PC-3 (cell line): ENCODE results near the gene MDP1. TPM values are rescaled to one million over a fixed set of nuclear protein-coding genes. Genes with fewer than 3 reads are reported as not detected.
A peak's percentile ranks its signal among the peaks of the same experiment; 100 is the strongest.

ENCODE experiments used
- ATAC-seq: fragments of 200-7000 bp; cut with Tn5 transposase; 2 replicates; pipeline ENCODE4 v1.9.1; 2020; ENCODE audit warnings: mild to moderate bottlenecking, moderate library complexity
- BruUV-seq: library from RNA; stranded (reverse); fragments of 400-500 nt; replicated peaks from 2 replicates; lab custom pipeline; 2021; lab: Mats Ljungman, UMichigan
- CTCF ChIA-PET: fragments of 300-600 bp; sonication (Branson Sonifier 250); formaldehyde crosslinking; loops from one replicate; lab custom pipeline; 2022; ENCODE audit warnings: antibody characterized with exemption; lab: Charles Lee
- POLR2A ChIA-PET: fragments of 300-600 bp; sonication (Branson Sonifier 250); formaldehyde crosslinking; loops from one replicate; lab custom pipeline; 2022; ENCODE audit warnings: antibody characterized with exemption; ENCODE audit not compliant: unreplicated experiment; lab: Charles Lee
- DNase-seq: peaks from one replicate; pipeline ENCODE4 v3.0.0-alpha.2; 2015
- H2AFZ ChIP-seq: fragments of 300-600 bp; sonication (generic); 2 replicates; pipeline ENCODE4 v1.6.0; 2016; ENCODE audit warnings: antibody characterized with exemption, low read length
- H3F3A ChIP-seq: fragments of 300-600 bp; sonication (generic); one replicate; pipeline ENCODE4 v1.6.0; 2017; ENCODE audit warnings: antibody characterized with exemption, low read length, control low read depth, mild to moderate bottlenecking; ENCODE audit not compliant: unreplicated experiment
- H3K27ac ChIP-seq: fragments of 300-600 bp; sonication (generic); 2 replicates; pipeline ENCODE4 v1.5.1; 2016; ENCODE audit warnings: mild to moderate bottlenecking, low read length
- H3K27me3 ChIP-seq: fragments of 300-600 bp; sonication (generic); 2 replicates; pipeline ENCODE4 v1.6.1; 2016; ENCODE audit warnings: low read length, mixed read lengths
- H3K36me3 ChIP-seq: fragments of 300-600 bp; sonication (generic); 2 replicates; pipeline ENCODE4 v1.6.1; 2016; ENCODE audit warnings: low read depth, mixed run types, low read length, mixed read lengths
- H3K4me1 ChIP-seq: fragments of 300-600 bp; sonication (generic); 2 replicates; pipeline ENCODE4 v1.5.1; 2016; ENCODE audit warnings: low read length; ENCODE audit not compliant: insufficient read depth
- H3K4me2 ChIP-seq: fragments of 300-600 bp; sonication (generic); 2 replicates; pipeline ENCODE4 v1.6.0; 2016; ENCODE audit warnings: low read length
- H3K4me3 ChIP-seq: fragments of 300-600 bp; sonication (generic); 2 replicates; pipeline ENCODE4 v1.5.1; 2016; ENCODE audit warnings: mild to moderate bottlenecking, low read length, mixed read lengths
- H3K79me2 ChIP-seq: fragments of 300-600 bp; sonication (generic); 2 replicates; pipeline ENCODE4 v1.6.1; 2017; ENCODE audit warnings: low read length, mixed read lengths
- H3K9ac ChIP-seq: fragments of 300-600 bp; sonication (generic); 2 replicates; pipeline ENCODE4 v1.6.0; 2016; ENCODE audit warnings: mild to moderate bottlenecking, low read length
- H3K9me2 ChIP-seq: fragments of 300-600 bp; sonication (generic); replicated peaks from 2 replicates; pipeline ENCODE4 v1.6.1; 2016; ENCODE audit warnings: mixed run types, low read length, mixed read lengths
- H3K9me3 ChIP-seq: fragments of 300-600 bp; sonication (generic); 2 replicates; pipeline ENCODE4 v1.6.1; 2016; ENCODE audit warnings: low read length, mixed read lengths
- H4K20me1 ChIP-seq: fragments of 300-600 bp; sonication (generic); 2 replicates; pipeline ENCODE4 v1.6.1; 2016; ENCODE audit warnings: low read length, mixed read lengths
- EZH2 ChIP-seq: fragments of 300-600 bp; sonication (generic); IDR thresholded peaks from one replicate; pipeline ENCODE4 v1.6.1; 2017; ENCODE audit warnings: antibody characterized with exemption, mild to moderate bottlenecking, low read length; ENCODE audit not compliant: unreplicated experiment
- EZH2phosphoT487 ChIP-seq: fragments of 300-600 bp; sonication (generic); IDR thresholded peaks from 2 replicates; pipeline ENCODE4 v1.6.1; 2018; ENCODE audit warnings: mild to moderate bottlenecking, antibody characterized with exemption, low read length, borderline replicate concordance
- intact Hi-C: fragments of 100-400 bp; cut with micrococcal nuclease; formaldehyde crosslinking; loops from 2 replicates; pipeline ENCODE4 v1.9.0; 2023
- total RNA-seq: library from RNA; depleted of rRNA; stranded (reverse); fragments of >200 nt; gene quantifications from 2 replicates; pipeline ENCODE4 v1.2.3, GENCODE V29; 2014
- TF ChIP-seq, protein P1 (sequence below): fragments of 300-600 bp; sonication (generic); conservative IDR thresholded peaks from 2 replicates; pipeline ENCODE4 v1.5.1; 2017; ENCODE audit warnings: antibody characterized with exemption, low read depth, mild to moderate bottlenecking, low read length

The MDP1 gene
- total RNA-seq, 1 experiment from 2014 or later, result 23.5 TPM

- no TSS peak for BruUV-seq
- ChIA-PET POLR2A (no interaction called here), CTCF (no interaction called here)
Observed at GRCh38 chr14:24182110-24182882, 33.6 kb downstream of the MDP1 start.

DNA sequence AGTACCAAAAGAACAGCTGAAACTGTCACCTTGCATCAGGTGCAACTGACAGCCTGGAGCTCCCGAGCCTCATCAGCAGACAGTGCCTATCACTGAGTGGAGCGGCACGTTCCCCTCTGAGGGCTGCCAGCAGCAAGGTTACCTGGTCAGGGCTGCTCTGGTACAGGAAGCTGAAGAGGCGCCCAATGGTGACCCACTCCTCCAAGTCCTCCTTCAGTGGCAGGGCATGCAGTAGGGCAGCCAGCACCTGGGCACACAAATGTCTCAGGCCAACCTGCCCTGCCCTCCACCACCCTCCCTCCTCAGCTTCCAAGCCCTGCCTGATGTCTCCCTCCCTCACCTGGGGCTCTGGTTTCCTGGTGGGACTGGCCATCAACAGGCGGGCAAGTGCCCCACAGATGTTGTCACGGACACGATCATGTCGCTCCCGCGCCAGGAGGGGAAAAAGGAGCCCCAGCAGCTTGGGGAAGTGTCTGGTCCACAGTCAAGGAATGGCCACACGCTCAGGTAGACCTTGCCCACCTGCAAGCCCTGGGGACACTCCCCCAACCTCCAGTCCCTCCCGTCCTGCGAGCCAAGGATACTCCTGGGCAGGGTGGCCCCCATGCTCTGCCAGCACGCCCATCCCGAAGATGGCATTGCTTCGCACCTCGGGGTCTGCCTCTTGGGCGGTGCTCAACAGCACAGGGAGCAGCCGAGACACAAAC lies 34.3 kb downstream of the MDP1 start:
- Histone ChIP-seq H3K36me3 (peaks cover 37% of the 10 kb centered on the region; the same call in 1 of the 2 replicates), H3K27ac (no peak overlapping the region), H3K79me2 (peaks cover 4% of the 10 kb centered on the region), H2AFZ (no peak overlapping the region), H3K4me3 (no peak overlapping the region), H3K9ac (no peak overlapping the region), H3K4me2 (no peak overlapping the region), H3F3A (no peaks in the 10 kb centered on the region), H3K4me1 (no peaks in the 10 kb centered on the region), H3K27me3 (no peaks in the 10 kb centered on the region), H3K9me3 (no peaks in the 10 kb centered on the region), H3K9me2 (no peaks in the 10 kb centered on the region), H4K20me1 (no peaks in the 10 kb centered on the region)
- TF ChIP-seq EZH2phosphoT487, result no peak
- BruUV-seq, result no TSS peak
- POLR2A ChIA-PET, result no interaction called here
- CTCF ChIA-PET, result no interaction called here
- ATAC-seq (no peak), DNase-seq (no peak)
- intact Hi-C loops, result no loop called here

More at GRCh38 chr14:24182110-24182882, 33.6 kb downstream of the MDP1 start:
- ATAC-seq, result no peak
- Histone ChIP-seq H3K4me3 (no peak overlapping the region), H3K9me2 (no peaks in the 10 kb centered on the region), H3K9me3 (no peaks in the 10 kb centered on the region), H3K79me2 (peaks cover 12% of the 10 kb centered on the region), H2AFZ (no peak overlapping the region), H3F3A (no peaks in the 10 kb centered on the region), H3K4me1 (peaks cover under 1% of the 10 kb centered on the region), H3K9ac (no peak overlapping the region), H4K20me1 (no peaks in the 10 kb centered on the region), H3K4me2 (no peak overlapping the region), H3K27ac (no peak overlapping the region), H3K36me3 (peaks cover 43% of the 10 kb centered on the region; the same call in 1 of the 2 replicates), H3K27me3 (no peaks in the 10 kb centered on the region)
- intact Hi-C loops, result no loop called here
- TF ChIP-seq EZH2phosphoT487 (no peak), EZH2 (no peak)
- TF ChIP-seq, protein P1, sequence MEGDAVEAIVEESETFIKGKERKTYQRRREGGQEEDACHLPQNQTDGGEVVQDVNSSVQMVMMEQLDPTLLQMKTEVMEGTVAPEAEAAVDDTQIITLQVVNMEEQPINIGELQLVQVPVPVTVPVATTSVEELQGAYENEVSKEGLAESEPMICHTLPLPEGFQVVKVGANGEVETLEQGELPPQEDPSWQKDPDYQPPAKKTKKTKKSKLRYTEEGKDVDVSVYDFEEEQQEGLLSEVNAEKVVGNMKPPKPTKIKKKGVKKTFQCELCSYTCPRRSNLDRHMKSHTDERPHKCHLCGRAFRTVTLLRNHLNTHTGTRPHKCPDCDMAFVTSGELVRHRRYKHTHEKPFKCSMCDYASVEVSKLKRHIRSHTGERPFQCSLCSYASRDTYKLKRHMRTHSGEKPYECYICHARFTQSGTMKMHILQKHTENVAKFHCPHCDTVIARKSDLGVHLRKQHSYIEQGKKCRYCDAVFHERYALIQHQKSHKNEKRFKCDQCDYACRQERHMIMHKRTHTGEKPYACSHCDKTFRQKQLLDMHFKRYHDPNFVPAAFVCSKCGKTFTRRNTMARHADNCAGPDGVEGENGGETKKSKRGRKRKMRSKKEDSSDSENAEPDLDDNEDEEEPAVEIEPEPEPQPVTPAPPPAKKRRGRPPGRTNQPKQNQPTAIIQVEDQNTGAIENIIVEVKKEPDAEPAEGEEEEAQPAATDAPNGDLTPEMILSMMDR, result no peak
- no peak for DNase-seq

DNA sequence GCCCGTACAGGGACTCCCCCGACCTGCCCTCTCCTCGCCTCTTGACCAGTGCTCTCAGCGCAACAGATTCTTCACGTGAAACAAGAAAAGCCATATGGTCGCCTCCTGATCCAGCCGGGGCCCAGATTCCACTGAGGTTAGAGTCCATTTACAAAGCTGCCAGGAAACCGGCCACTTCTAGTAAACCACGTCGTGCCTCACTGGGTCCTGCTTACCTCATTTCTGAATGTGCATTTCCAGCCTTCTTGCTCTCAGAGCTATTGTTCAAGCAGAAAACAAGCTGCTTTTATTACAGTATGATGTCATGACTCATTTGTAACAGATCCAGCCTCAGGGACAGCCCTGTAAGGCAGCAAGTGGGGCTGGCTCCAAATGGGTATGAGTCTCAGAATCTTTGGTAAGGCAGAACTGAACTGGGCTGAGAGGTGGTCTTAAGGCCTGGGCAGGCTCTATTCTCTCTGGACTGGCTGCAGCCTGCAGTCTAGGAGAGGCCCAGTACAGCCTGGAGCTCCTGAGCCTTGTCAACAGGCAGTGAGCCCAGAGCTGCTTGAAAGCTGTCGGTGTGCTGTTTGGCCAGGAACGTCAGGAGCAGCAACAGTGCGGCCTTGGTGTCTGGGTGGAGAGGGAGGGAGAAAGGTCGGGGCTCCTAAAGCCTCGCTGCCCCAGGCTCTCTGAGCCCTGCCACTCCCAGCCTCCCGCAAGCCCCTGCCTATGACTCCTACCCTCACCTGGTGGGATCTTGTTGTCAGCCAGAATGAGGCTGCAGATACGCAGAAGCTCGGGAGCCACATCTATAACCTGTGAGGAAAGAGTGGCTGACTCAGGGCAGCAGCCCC lies 35.7 kb downstream of the MDP1 start:
- H3K79me2 ChIP-seq, result no peaks in the 10 kb centered on the region
- H3K4me1 ChIP-seq, result no peaks in the 10 kb centered on the region
- no peaks in the 10 kb centered on the region for H3K9me2 ChIP-seq
- H3K27me3 ChIP-seq, result no peaks in the 10 kb centered on the region
- H3K27ac ChIP-seq, result no peak overlapping the region
- TF ChIP-seq, protein P1, result no peak
- TF ChIP-seq EZH2 (no peak), EZH2phosphoT487 (no peak)
- peaks cover 27% of the 10 kb centered on the region; the same call in 1 of the 2 replicates for H3K36me3 ChIP-seq
- H3K9ac ChIP-seq, result no peak overlapping the region
- H3K4me2 ChIP-seq, result no peak overlapping the region
- POLR2A ChIA-PET, result no interaction called here
- ATAC-seq, result peak; percentile 69
- H3K4me3 ChIP-seq, result no peak overlapping the region
- DNase-seq, result peak; percentile 43
- intact Hi-C loops, result no loop called here
- no peaks in the 10 kb centered on the region for H3F3A ChIP-seq
- CTCF ChIA-PET, result no interaction called here
- no peaks in the 10 kb centered on the region for H3K9me3 ChIP-seq
- no TSS peak for BruUV-seq
- H4K20me1 ChIP-seq, result no peaks in the 10 kb centered on the region
- no peak overlapping the region for H2AFZ ChIP-seq
